ENCODE results near the gene COL6A2.

COL6A2 gene

DNA sequence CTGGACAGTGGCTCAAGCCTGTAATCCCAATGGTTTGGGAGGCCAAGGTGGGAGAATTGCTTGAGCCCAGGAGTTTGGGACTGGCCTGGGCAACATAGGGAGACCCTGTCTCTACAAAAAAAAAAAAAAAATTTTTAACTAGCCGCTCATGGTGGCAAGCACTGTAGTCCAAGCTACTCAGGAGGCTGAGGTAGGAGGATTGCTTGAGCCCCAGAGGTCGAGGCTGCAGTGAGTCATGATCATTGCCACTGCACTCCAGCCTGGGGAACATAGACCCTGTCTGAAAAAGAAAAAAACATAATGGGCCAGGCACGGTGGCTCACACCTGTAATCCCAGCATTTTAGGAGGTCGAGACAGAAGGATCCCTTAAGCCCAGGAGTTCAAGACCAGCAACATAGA, 81.0 kb downstream of the COL6A2 start:
- Histone ChIP-seq H3K4me3 (ENCODE audit: severe bottlenecking) (no peak overlapping the region), H3K36me3 (ENCODE audit: low read depth) (no peaks in the 10 kb centered on the region)
- no peak for ATAC-seq (ENCODE audit: low read depth)

More for the DNA sequence above, 81.0 kb downstream of the COL6A2 start:
- Histone ChIP-seq H3K27ac (ENCODE audit: poor library complexity, severe bottlenecking) (no peak overlapping the region), H3K27me3 (ENCODE audit: insufficient read depth, poor library complexity, severe bottlenecking) (no peaks in the 10 kb centered on the region), H3K4me1 (ENCODE audit: insufficient read depth, poor library complexity, severe bottlenecking) (no peaks in the 10 kb centered on the region), H3K9me3 (ENCODE audit: severe bottlenecking) (peaks cover 5% of the 10 kb centered on the region)
- DNase-seq (ENCODE audit: low spot score): no peak
- TF ChIP-seq, protein P1, sequence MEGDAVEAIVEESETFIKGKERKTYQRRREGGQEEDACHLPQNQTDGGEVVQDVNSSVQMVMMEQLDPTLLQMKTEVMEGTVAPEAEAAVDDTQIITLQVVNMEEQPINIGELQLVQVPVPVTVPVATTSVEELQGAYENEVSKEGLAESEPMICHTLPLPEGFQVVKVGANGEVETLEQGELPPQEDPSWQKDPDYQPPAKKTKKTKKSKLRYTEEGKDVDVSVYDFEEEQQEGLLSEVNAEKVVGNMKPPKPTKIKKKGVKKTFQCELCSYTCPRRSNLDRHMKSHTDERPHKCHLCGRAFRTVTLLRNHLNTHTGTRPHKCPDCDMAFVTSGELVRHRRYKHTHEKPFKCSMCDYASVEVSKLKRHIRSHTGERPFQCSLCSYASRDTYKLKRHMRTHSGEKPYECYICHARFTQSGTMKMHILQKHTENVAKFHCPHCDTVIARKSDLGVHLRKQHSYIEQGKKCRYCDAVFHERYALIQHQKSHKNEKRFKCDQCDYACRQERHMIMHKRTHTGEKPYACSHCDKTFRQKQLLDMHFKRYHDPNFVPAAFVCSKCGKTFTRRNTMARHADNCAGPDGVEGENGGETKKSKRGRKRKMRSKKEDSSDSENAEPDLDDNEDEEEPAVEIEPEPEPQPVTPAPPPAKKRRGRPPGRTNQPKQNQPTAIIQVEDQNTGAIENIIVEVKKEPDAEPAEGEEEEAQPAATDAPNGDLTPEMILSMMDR (IDR thresholded peaks at IDR 0.05; ENCODE audit: poor library complexity, severe bottlenecking): no peak

All from RWPE2 (cell line).